ENCODE measurements around the gene COQ3.
"Not testable (repeated sequence)": the region's sequence is repeated elsewhere in the genome, so short reads cannot be mapped to it uniquely, and the experiment has no call there.

The COQ3 gene

GRCh38 chr6:99378636-99379035 is 15.4 kb downstream of the COQ3 start:
- DNase-seq, result no peak

GRCh38 chr6:99369533-99369932 is 24.5 kb downstream of the COQ3 start:
- DNase-seq, result no peak

GRCh38 chr6:99366852-99367251 is 27.1 kb downstream of the COQ3 start:
- no peak for DNase-seq

- no peak for DNase-seq
These were observed 30.0 kb downstream of the COQ3 start for GRCh38 chr6:99364026-99364425.

GRCh38 chr6:99362678-99363268 is 31.2 kb downstream of the COQ3 start:
- no peak for DNase-seq

GRCh38 chr6:99359800-99360199 is 34.2 kb downstream of the COQ3 start:
- DNase-seq, result no peak

GRCh38 chr6:99356641-99357040 is 37.4 kb downstream of the COQ3 start:
- no peak for DNase-seq

- DNase-seq, result no peak
These were observed 39.0 kb downstream of the COQ3 start for GRCh38 chr6:99354983-99355382.

- no peak for DNase-seq
These were observed 40.9 kb downstream of the COQ3 start for GRCh38 chr6:99353126-99353525.

GRCh38 chr6:99350573-99350972 is 43.4 kb downstream of the COQ3 start:
- no peak for DNase-seq

GRCh38 chr6:99349171-99350141 is 44.5 kb downstream of the COQ3 start, which contains the start of gene FAXC:
Gene FAXC, minus strand, starts transcription at chr6:99349674. Its CDS starts 302 bp downstream, at chr6:99349372.
- DNase-seq, result no peak

GRCh38 chr6:99348288-99349170 is 45.5 kb downstream of the COQ3 start:
- DNase-seq, result no peak

- no peak for DNase-seq
These were observed 46.2 kb downstream of the COQ3 start for GRCh38 chr6:99347804-99348203.

- DNase-seq, result no peak
These were observed 47.4 kb downstream of the COQ3 start for GRCh38 chr6:99346595-99346994.

- no peak for DNase-seq
These were observed 48.8 kb downstream of the COQ3 start for GRCh38 chr6:99345164-99345563.

GRCh38 chr6:99344289-99344688 is 49.7 kb downstream of the COQ3 start:
- DNase-seq, result no peak

- DNase-seq, result no peak
These were observed 52.0 kb downstream of the COQ3 start for GRCh38 chr6:99341862-99342455.

- no peak for DNase-seq
These were observed 55.8 kb downstream of the COQ3 start for GRCh38 chr6:99338188-99338587.

- not testable (repeated sequence) for DNase-seq
These were observed 58.7 kb downstream of the COQ3 start for GRCh38 chr6:99335298-99335697.

- DNase-seq, result peak; percentile 3
These were observed 59.4 kb downstream of the COQ3 start for GRCh38 chr6:99334526-99335127.

GRCh38 chr6:99333068-99333467 is 60.9 kb downstream of the COQ3 start:
- no peak for DNase-seq

- no peak for DNase-seq
These were observed 62.5 kb downstream of the COQ3 start for GRCh38 chr6:99331531-99331930.

Measured in CD4-positive, alpha-beta T cell treated with Interleukin-6 for 4 hours (primary cell).